OCI-LY7 (cell line): ENCODE data around the gene SMNDC1. TPM values are rescaled to one million over a fixed set of nuclear protein-coding genes. Genes with fewer than 3 reads are reported as not detected.

Experiments
- BruUV-seq: library from RNA; stranded (reverse); fragments of 400-500 nt; replicated peaks from 2 replicates; lab custom pipeline; 2021; lab: Mats Ljungman, UMichigan
- CTCF ChIA-PET: fragments of 300-600 bp; sonication (Branson Sonifier 250); formaldehyde crosslinking; loops from one replicate; lab custom pipeline; 2022; ENCODE audit warnings: antibody characterized with exemption; ENCODE audit not compliant: unreplicated experiment; lab: Charles Lee
- POLR2A ChIA-PET: fragments of 300-600 bp; sonication (Branson Sonifier 250); formaldehyde crosslinking; loops from one replicate; lab custom pipeline; 2022; ENCODE audit warnings: antibody characterized with exemption; lab: Charles Lee
- DNase-seq: peaks from one replicate; pipeline ENCODE4 v3.0.0-alpha.2; 2015; ENCODE audit warnings: low spot score
- H2AFZ ChIP-seq: fragments of 200-600 bp; sonication (generic), shearing (Covaris generic); 2 replicates; pipeline ENCODE4 v1.6.1; 2014; ENCODE audit warnings: mild to moderate bottlenecking, antibody characterized with exemption, low read length, moderate library complexity
- H3K27ac ChIP-seq: fragments of 200-600 bp; sonication (generic); 2 replicates; pipeline ENCODE4 v1.5.1; 2014; ENCODE audit warnings: mixed run types, low read depth, mild to moderate bottlenecking, moderate library complexity, low read length, inconsistent platforms; ENCODE audit not compliant: poor library complexity, severe bottlenecking
- H3K36me3 ChIP-seq: fragments of 200-600 bp; sonication (generic); 2 replicates; pipeline ENCODE4 v1.6.1; 2014; ENCODE audit warnings: mild to moderate bottlenecking, antibody characterized with exemption, low read length, moderate library complexity, mixed read lengths; ENCODE audit not compliant: insufficient read depth
- H3K4me1 ChIP-seq: fragments of 200-600 bp; sonication (generic); 2 replicates; pipeline ENCODE4 v1.5.1; 2014; ENCODE audit warnings: mild to moderate bottlenecking, low read length; ENCODE audit not compliant: insufficient read depth, poor library complexity, severe bottlenecking
- H3K4me2 ChIP-seq: fragments of 200-600 bp; sonication (generic); 2 replicates; pipeline ENCODE4 v1.6.1; 2014; ENCODE audit warnings: mild to moderate bottlenecking, low read length
- H3K4me3 ChIP-seq: fragments of 200-600 bp; sonication (generic); 2 replicates; pipeline ENCODE4 v1.5.1; 2014; ENCODE audit warnings: mild to moderate bottlenecking, low read depth, low read length; ENCODE audit not compliant: poor library complexity, severe bottlenecking
- H3K79me2 ChIP-seq: fragments of 200-600 bp; sonication (generic); 2 replicates; pipeline ENCODE4 v1.6.1; 2016; ENCODE audit warnings: low read depth, mild to moderate bottlenecking, low read length, moderate library complexity, mixed read lengths; ENCODE audit not compliant: insufficient read depth
- H3K9me2 ChIP-seq: fragments of 200-600 bp; sonication (generic); 2 replicates; pipeline ENCODE4 v1.6.1; 2016; ENCODE audit warnings: mild to moderate bottlenecking, low read length, mixed read lengths; ENCODE audit not compliant: insufficient read depth
- H3K9me3 ChIP-seq: fragments of 200-600 bp; sonication (generic); 2 replicates; pipeline ENCODE4 v1.6.1; 2014; ENCODE audit warnings: mild to moderate bottlenecking, mixed run types, low read length, mixed read lengths
- H4K20me1 ChIP-seq: fragments of 200-600 bp; sonication (generic); 2 replicates; pipeline ENCODE4 v1.6.1; 2014; ENCODE audit warnings: mild to moderate bottlenecking, antibody characterized with exemption, low read length, moderate library complexity, mixed read lengths; ENCODE audit not compliant: insufficient read depth
- CTCF ChIP-seq: fragments of 200-600 bp; sonication (generic); conservative IDR thresholded peaks from 2 replicates; pipeline ENCODE4 v1.5.1; 2014; ENCODE audit warnings: mild to moderate bottlenecking, antibody characterized with exemption, low read length, moderate library complexity, mixed read lengths
- EZH2phosphoT487 ChIP-seq: fragments of 200-600 bp; sonication (generic); IDR thresholded peaks from 2 replicates; pipeline ENCODE4 v1.6.1; 2018; ENCODE audit warnings: low read depth, borderline replicate concordance, mild to moderate bottlenecking, mixed run types, antibody characterized with exemption, low read length, moderate library complexity, mixed read lengths
- intact Hi-C: fragments of 100-400 bp; cut with micrococcal nuclease; formaldehyde crosslinking; loops from one replicate; pipeline ENCODE4 v1.10.0; 2022; ENCODE audit not compliant: unreplicated experiment
- total RNA-seq, 2 experiments: library from RNA; depleted of rRNA in 1 of 2; stranded (reverse); fragments of >200 nt in 1 of 2; shearing (Covaris generic) in 1 of 2; gene quantifications; 2 replicates each; pipeline ENCODE4 v1.2.3, GENCODE V29; 2014 to 2022

SMNDC1 gene
- total RNA-seq, 2 experiments from 2014 or later, result 10.0 to 52.4 TPM

DNA sequence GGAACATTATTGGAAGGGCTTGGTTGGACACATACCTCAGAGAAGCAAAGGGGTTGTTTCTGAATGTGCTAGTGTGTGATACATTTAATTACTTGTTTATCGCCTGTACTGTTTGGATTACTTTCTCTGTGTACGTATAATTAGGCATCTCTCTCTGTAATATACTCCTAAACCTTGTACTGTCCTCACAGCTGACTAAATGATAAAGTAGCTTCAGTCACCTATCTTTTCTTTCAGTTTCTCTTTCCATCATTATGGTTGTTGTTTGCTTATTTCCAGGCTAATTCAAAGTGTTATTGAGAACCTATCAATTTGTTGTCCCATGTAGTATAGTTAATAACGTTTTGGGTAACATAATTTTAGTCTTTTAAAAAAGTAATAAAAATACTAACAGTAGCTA lies 63.3 kb downstream of the SMNDC1 start:
- BruUV-seq, result no TSS peak
- Histone ChIP-seq H3K79me2 (no peaks in the 10 kb centered on the region), H3K4me1 (no peaks in the 10 kb centered on the region), H4K20me1 (no peaks in the 10 kb centered on the region), H3K9me2 (no peaks in the 10 kb centered on the region), H3K4me3 (no peak overlapping the region), H3K4me2 (no peak overlapping the region), H3K36me3 (no peaks in the 10 kb centered on the region), H3K9me3 (no peaks in the 10 kb centered on the region), H3K27ac (no peak overlapping the region), H2AFZ (no peak overlapping the region)
- ChIA-PET CTCF (no interaction called here), POLR2A (interaction anchor here (1.0 to 1.3 kb wide), 3 partner anchors 27 to 48 kb away, joined by 3 to 4 read pairs (median 3); no protein-coding TSS in a partner anchor)
- intact Hi-C loops, result no loop called here
- no peak for TF ChIP-seq CTCF
- no peak for TF ChIP-seq EZH2phosphoT487
- no peak for DNase-seq

Other genes starting within 250 kb of the SMNDC1 start
- gene MXI1, start 97.3 kb downstream of the SMNDC1 start, total RNA-seq (2014; rRNA removed; shearing (Covaris generic)), result 8.4 and 11.7 TPM in 2 replicates
- gene MXI1, start 97.3 kb downstream of the SMNDC1 start, total RNA-seq (2022), result 18.1 and 22.3 TPM in 2 replicates
- gene DUSP5, start 193.0 kb upstream of the SMNDC1 start, total RNA-seq (2014; rRNA removed; shearing (Covaris generic)), result 0.06 and 0.08 TPM in 2 replicates
- 0.28 and 0.97 TPM in 2 replicates for gene DUSP5, start 193.0 kb upstream of the SMNDC1 start, total RNA-seq (2022)